ENCODE data around the gene IREB2.

IREB2 gene

DNA sequence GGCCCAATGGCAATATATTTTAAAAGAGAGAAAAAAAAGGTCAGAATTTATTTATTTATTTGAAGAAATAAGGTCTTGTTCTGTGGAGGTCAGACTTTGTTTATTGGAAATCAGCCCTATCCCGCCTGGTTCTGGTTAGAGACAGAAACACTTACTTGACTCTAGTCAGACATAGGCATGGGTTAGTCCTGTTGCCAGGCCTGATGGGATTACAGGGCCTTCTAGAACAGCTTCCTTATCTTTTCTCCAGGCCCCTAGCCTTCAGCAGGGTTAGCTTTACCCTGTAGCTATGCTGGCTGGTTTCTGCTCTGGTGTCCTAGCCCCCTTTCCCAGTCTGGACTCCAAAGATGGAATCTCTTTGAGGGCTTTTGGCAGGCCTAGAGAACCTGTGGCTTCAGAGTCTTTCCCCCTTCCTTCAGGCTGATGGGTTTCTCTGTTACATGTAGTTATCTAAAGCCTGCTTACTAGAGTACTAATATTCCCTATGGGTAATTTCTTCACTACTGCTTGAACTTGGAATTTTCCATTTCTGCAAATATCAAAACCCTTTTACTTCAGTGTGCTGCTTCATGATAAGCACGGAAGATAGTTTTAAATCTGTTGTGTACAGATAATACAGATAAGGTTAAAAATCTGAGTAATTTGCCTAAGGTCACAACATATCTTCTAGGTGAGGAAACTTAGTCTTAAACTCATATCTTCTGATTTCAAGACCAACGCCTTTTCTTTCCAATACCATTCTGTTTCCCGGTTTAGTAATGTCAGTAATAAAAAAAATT lies 10.6 kb downstream of the IREB2 start:
- no peak for TF ChIP-seq ZFX (IDR thresholded peaks at IDR 0.05)
- TF ChIP-seq, protein P1, sequence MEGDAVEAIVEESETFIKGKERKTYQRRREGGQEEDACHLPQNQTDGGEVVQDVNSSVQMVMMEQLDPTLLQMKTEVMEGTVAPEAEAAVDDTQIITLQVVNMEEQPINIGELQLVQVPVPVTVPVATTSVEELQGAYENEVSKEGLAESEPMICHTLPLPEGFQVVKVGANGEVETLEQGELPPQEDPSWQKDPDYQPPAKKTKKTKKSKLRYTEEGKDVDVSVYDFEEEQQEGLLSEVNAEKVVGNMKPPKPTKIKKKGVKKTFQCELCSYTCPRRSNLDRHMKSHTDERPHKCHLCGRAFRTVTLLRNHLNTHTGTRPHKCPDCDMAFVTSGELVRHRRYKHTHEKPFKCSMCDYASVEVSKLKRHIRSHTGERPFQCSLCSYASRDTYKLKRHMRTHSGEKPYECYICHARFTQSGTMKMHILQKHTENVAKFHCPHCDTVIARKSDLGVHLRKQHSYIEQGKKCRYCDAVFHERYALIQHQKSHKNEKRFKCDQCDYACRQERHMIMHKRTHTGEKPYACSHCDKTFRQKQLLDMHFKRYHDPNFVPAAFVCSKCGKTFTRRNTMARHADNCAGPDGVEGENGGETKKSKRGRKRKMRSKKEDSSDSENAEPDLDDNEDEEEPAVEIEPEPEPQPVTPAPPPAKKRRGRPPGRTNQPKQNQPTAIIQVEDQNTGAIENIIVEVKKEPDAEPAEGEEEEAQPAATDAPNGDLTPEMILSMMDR (conservative IDR thresholded peaks at IDR 0.05): no peak
- H3K27ac ChIP-seq: peak overlapping the region; percentile 50

DNA sequence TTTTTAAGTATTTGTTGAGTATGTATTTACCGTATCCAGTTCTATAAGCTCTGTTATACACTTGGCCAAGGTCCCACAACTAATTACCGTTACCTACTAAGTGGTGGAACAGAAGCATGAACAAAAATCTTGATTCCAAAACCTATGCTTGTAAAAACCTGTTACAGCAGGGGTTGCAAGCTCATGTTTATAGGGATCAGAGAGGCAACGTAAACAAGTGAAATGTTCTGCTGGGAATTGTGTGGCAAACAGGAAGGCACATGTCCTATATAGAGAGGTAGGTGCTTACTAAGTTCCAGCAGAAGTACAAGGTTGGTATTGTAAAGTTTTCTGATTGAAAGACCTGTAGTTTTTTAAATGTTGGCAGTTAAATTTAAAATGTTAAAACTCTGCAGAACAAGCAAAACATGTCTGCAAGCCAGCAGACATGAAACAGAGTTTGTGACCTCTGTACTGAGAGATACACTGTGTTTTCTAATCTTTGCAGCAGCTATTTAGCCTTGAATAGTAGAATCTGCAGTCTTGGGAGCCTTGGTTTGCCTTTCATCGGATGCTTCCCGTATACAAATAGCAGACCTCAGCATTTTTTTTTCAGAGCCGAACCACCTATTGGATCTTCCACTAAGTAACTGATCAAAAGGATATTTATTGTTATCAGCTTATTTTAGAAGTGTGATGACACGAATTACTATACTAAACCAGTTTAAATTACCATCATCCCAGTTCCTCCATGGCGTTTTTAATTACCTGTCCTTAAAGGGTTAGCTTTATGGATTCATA lies 11.4 kb downstream of the IREB2 start:
- TF ChIP-seq ZFX (IDR thresholded peaks at IDR 0.05): no peak
- TF ChIP-seq, protein P1 (conservative IDR thresholded peaks at IDR 0.05): no peak
- H3K27ac ChIP-seq: no peak overlapping the region; the same call in 1 of the 2 replicates

DNA sequence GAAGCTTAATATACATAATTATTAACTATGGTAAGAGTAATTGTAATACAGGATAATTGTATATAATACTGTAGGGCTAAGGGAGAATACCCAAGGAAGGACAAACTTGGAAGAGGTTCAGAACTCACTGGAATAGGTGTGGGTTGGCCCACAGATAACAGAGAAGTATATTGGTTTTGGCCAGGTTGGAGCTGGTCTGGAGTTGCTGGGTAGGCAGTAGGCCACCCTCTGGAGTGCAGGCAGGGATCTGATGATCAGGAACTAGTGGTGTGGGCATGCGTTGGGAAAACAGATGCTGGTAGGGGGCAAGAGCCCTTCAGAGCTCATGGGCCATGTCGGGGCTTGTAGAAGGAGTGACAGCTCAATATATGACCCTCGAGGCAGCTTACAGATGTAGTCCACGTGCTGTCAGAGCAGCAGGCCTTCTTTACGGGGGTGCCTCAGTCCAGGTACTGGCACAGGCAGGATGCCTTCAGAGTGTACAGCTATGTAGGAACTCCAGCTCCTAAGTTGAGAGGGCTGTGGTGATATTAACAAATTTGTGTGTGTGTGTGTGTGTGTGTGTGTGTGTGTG lies 12.4 kb downstream of the IREB2 start:
- TF ChIP-seq ZFX (IDR thresholded peaks at IDR 0.05): no peak
- TF ChIP-seq, protein P1 (conservative IDR thresholded peaks at IDR 0.05): no peak
- H3K27ac ChIP-seq: peak overlapping the region; percentile 62

DNA sequence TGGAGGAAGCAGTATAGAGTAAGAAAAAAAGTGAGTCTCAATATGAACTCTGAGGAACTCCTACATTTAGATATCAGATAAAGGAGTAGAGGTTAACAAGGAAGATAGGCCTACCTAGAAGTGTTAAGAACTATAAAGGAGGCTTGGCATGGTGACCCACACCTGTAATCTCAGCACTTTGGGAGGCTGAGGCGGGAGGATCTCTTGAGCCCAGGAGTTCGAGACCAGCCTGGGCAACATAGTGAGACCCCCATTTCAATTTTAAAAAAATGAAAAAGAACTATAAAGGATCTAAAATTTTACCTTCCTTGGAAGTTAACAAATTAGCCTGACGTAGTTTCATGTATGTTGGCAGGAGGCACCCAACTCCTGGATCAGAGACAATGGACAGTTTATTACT lies 14.5 kb downstream of the IREB2 start:
- TF ChIP-seq ZFX (IDR thresholded peaks at IDR 0.05): no peak
- TF ChIP-seq, protein P1 (conservative IDR thresholded peaks at IDR 0.05): no peak
- H3K27ac ChIP-seq: no peak overlapping the region

DNA sequence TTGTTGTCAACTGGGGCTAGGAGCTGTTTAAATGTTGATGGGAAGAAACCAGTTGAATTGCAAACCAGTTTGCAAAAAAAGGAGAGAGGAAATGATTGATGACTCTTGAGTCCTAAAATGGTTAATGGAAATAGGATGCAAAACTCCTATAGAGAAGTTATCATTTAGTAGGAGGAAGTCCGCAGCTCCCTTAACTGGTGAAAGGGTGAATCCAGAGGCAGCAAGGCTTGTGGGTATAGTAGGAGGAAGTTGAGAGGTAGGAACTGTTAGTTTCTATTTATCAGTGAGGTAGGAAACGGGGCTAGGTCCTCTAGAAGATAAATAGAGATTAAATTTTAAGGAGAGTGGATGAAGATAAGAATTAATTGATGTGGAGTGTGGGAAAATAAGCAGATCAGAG lies 15.4 kb downstream of the IREB2 start:
- H3K27ac ChIP-seq: no peak overlapping the region
- TF ChIP-seq ZFX (IDR thresholded peaks at IDR 0.05): no peak
- TF ChIP-seq, protein P1 (conservative IDR thresholded peaks at IDR 0.05): no peak

DNA sequence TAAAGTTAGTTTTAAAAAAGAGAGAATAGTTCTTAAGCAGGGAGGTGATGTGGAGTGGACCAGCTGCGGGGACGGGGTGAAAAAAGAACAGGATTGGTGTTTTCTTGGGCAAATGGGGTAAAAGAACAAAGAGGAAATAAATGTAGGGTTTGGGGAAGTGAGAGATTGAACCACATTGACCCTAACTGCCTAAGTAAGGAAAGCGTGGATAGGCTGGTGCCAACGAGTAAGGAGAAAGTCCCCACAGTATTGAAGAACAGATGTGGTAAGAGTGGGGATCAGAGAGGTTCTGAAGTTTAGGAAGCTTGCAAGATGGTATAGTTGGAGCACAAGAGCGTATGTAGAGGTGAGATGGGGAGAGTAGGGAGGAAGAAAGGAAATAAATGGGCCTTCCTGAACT lies 17.0 kb downstream of the IREB2 start:
- TF ChIP-seq, protein P1 (conservative IDR thresholded peaks at IDR 0.05): no peak
- no peak for TF ChIP-seq ZFX (IDR thresholded peaks at IDR 0.05)
- H3K27ac ChIP-seq: peak overlapping the region; percentile 94

DNA sequence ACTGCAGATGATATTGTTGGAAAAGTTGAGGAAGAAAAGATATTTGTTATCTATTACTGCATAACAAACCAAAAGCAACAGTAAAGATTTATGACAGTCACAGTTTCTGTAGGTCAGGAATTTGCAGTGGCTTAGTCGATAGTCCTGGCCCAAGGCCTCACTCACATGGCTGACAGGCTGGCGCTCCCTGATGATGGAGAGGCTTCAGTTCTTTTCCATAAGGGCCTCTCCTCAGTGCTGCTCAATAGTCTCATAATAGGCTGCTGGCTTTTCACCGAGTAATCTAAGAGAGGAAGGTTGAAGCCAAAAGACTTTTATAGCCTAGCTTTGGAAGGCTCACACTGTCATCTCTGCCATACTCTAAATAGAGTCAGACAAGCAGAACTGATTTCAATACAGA lies 17.7 kb downstream of the IREB2 start:
- 0 out of 2 replicates have a peak, but pooled peaks have one; percentile 15 for TF ChIP-seq ZFX (IDR thresholded peaks at IDR 0.05)
- TF ChIP-seq, protein P1 (conservative IDR thresholded peaks at IDR 0.05): no peak
- H3K27ac ChIP-seq: peak overlapping the region; percentile 94

All from C4-2B (cell line).